ENCODE results near the gene GALNT14. TPM values are rescaled to one million over a fixed set of nuclear protein-coding genes. Genes with fewer than 3 reads are reported as not detected.

GALNT14 gene
- total RNA-seq, 1 donor from 2014 or later = 0.83 TPM

GRCh38 chr2:31141443-31142085 is 3.3 kb upstream of the GALNT14 start:
- no peaks in the 10 kb centered on the region for H3K36me3 ChIP-seq
- no peak for TF ChIP-seq CTCF (IDR thresholded peaks at IDR 0.05)
- no peaks in the 10 kb centered on the region for H3K9me3 ChIP-seq
- intact Hi-C loops (cut with DNase I) = no loop called here
- H3K27me3 ChIP-seq (ENCODE audit: low read depth) = peaks cover 30% of the 10 kb centered on the region
- no peak for DNase-seq
- H3K4me1 ChIP-seq = peaks cover 21% of the 10 kb centered on the region
- no peak overlapping the region for H3K27ac ChIP-seq
- H3K4me3 ChIP-seq = no peak overlapping the region
- no peak for ATAC-seq

GRCh38 chr2:31140151-31140550 is 1.9 kb upstream of the GALNT14 start:
- Histone ChIP-seq H3K27me3 (ENCODE audit: low read depth) (peaks cover 39% of the 10 kb centered on the region), H3K36me3 (no peaks in the 10 kb centered on the region), H3K4me3 (no peak overlapping the region), H3K9me3 (no peaks in the 10 kb centered on the region), H3K4me1 (peaks cover 21% of the 10 kb centered on the region), H3K27ac (no peak overlapping the region)
- ATAC-seq (no peak), DNase-seq (no peak)
- intact Hi-C loops (cut with DNase I) = no loop called here
- no peak for TF ChIP-seq CTCF (IDR thresholded peaks at IDR 0.05)

GRCh38 chr2:31139671-31140070 is 1.4 kb upstream of the GALNT14 start:
- ATAC-seq (no peak), DNase-seq (no peak)
- no peak overlapping the region for H3K27ac ChIP-seq
- H3K9me3 ChIP-seq = no peaks in the 10 kb centered on the region
- intact Hi-C loops (cut with DNase I) = no loop called here
- TF ChIP-seq CTCF (IDR thresholded peaks at IDR 0.05) = no peak
- no peaks in the 10 kb centered on the region for H3K36me3 ChIP-seq
- H3K27me3 ChIP-seq (ENCODE audit: low read depth) = peaks cover 43% of the 10 kb centered on the region
- H3K4me3 ChIP-seq = no peak overlapping the region
- H3K4me1 ChIP-seq = peaks cover 21% of the 10 kb centered on the region

- Histone ChIP-seq H3K4me3 (peak overlapping the region; percentile 60), H3K27ac (no peak overlapping the region), H3K9me3 (no peaks in the 10 kb centered on the region), H3K27me3 (ENCODE audit: low read depth) (peaks cover 45% of the 10 kb centered on the region), H3K36me3 (no peaks in the 10 kb centered on the region), H3K4me1 (peaks cover 21% of the 10 kb centered on the region)
- TF ChIP-seq CTCF (IDR thresholded peaks at IDR 0.05) = no peak
- intact Hi-C loops (cut with DNase I) = no loop called here
- ATAC-seq (peak; percentile 40 to 50), DNase-seq (no peak)
Observed at GRCh38 chr2:31137211-31138036, 816 bp downstream of the GALNT14 start.

GRCh38 chr2:31136732-31137131 is 1.5 kb downstream of the GALNT14 start:
- peaks cover 21% of the 10 kb centered on the region for H3K4me1 ChIP-seq
- H3K36me3 ChIP-seq = no peaks in the 10 kb centered on the region
- intact Hi-C loops (cut with DNase I) = no loop called here
- H3K9me3 ChIP-seq = no peaks in the 10 kb centered on the region
- peaks cover 45% of the 10 kb centered on the region for H3K27me3 ChIP-seq (ENCODE audit: low read depth)
- no peak for TF ChIP-seq CTCF (IDR thresholded peaks at IDR 0.05)
- no peak overlapping the region for H3K27ac ChIP-seq
- H3K4me3 ChIP-seq = peak overlapping the region; percentile 60
- DNase-seq = no peak
- no peak for ATAC-seq
